Measurements from ENCODE around the gene NCF4.

GRCh38 chr22:36887162-36887561, 26.4 kb downstream of the NCF4 start:
- TF ChIP-seq, protein P1, sequence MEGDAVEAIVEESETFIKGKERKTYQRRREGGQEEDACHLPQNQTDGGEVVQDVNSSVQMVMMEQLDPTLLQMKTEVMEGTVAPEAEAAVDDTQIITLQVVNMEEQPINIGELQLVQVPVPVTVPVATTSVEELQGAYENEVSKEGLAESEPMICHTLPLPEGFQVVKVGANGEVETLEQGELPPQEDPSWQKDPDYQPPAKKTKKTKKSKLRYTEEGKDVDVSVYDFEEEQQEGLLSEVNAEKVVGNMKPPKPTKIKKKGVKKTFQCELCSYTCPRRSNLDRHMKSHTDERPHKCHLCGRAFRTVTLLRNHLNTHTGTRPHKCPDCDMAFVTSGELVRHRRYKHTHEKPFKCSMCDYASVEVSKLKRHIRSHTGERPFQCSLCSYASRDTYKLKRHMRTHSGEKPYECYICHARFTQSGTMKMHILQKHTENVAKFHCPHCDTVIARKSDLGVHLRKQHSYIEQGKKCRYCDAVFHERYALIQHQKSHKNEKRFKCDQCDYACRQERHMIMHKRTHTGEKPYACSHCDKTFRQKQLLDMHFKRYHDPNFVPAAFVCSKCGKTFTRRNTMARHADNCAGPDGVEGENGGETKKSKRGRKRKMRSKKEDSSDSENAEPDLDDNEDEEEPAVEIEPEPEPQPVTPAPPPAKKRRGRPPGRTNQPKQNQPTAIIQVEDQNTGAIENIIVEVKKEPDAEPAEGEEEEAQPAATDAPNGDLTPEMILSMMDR (IDR thresholded peaks at IDR 0.05): no peak
- TF ChIP-seq EP300 (IDR thresholded peaks at IDR 0.05): no peak
- no peak for TF ChIP-seq SMC3 (IDR thresholded peaks at IDR 0.05)
- TF ChIP-seq FOSB (CRISPR knock-in tag; IDR thresholded peaks at IDR 0.05): no peak
- no peak for TF ChIP-seq ESRRA (IDR thresholded peaks at IDR 0.05; ENCODE audit: borderline replicate concordance, low read length)
- no peak for TF ChIP-seq MAFK (IDR thresholded peaks at IDR 0.05; ENCODE audit: partially characterized antibody)
- TF ChIP-seq RAD21 (conservative IDR thresholded peaks at IDR 0.05 in 1 of 2, IDR thresholded peaks at IDR 0.05 in 1 of 2): no peak
- no peak for TF ChIP-seq TFCP2L1 (CRISPR knock-in tag; IDR thresholded peaks at IDR 0.05)
- no peak for TF ChIP-seq CEBPB (IDR thresholded peaks at IDR 0.05)
